ENCODE measurements around the gene DHX30.
"Not testable (repeated sequence)": the region's sequence is repeated elsewhere in the genome, so short reads cannot be mapped to it uniquely, and the experiment has no call there.

Gene DHX30

GRCh38 chr3:47813551-47814177, 10.7 kb downstream of the DHX30 start:
- DNase-seq (ENCODE audit: low spot score): no peak

GRCh38 chr3:47817609-47818008, 14.7 kb downstream of the DHX30 start:
- no peak for DNase-seq (ENCODE audit: low spot score)

GRCh38 chr3:47824541-47825473, 21.9 kb downstream of the DHX30 start:
- DNase-seq (ENCODE audit: low spot score): peak; percentile 98

- DNase-seq (ENCODE audit: low spot score): no peak
Observed at GRCh38 chr3:47825590-47825989, 22.7 kb downstream of the DHX30 start.

GRCh38 chr3:47829482-47829881, 26.5 kb downstream of the DHX30 start:
- not testable (repeated sequence) for DNase-seq (ENCODE audit: low spot score)

- no peak for DNase-seq (ENCODE audit: low spot score)
Observed at GRCh38 chr3:47836986-47837385, 34.0 kb downstream of the DHX30 start.

GRCh38 chr3:47838503-47838902, 35.6 kb downstream of the DHX30 start:
- no peak for DNase-seq (ENCODE audit: low spot score)

- DNase-seq (ENCODE audit: low spot score): no peak
Observed at GRCh38 chr3:47841786-47842349, 38.9 kb downstream of the DHX30 start.

GRCh38 chr3:47846186-47846879, 43.4 kb downstream of the DHX30 start:
- peak; percentile 47 for DNase-seq (ENCODE audit: low spot score)

GRCh38 chr3:47846880-47847248, 43.9 kb downstream of the DHX30 start:
- DNase-seq (ENCODE audit: low spot score): peak; percentile 41

- peak; percentile 48 for DNase-seq (ENCODE audit: low spot score)
Observed at GRCh38 chr3:47847260-47847659, 44.3 kb downstream of the DHX30 start.

GRCh38 chr3:47847801-47848518, 45.0 kb downstream of the DHX30 start:
- DNase-seq (ENCODE audit: low spot score): peak; percentile 27

- peak; percentile 38 for DNase-seq (ENCODE audit: low spot score)
Observed at GRCh38 chr3:47848599-47849117, 45.7 kb downstream of the DHX30 start.

- peak; percentile 26 for DNase-seq (ENCODE audit: low spot score)
Observed at GRCh38 chr3:47849186-47849698, 46.3 kb downstream of the DHX30 start.

- DNase-seq (ENCODE audit: low spot score): peak; percentile 49
Observed at GRCh38 chr3:47849699-47850563, 47.0 kb downstream of the DHX30 start.

GRCh38 chr3:47850564-47851410, 47.8 kb downstream of the DHX30 start:
- no peak for DNase-seq (ENCODE audit: low spot score)

- peak; percentile 40 for DNase-seq (ENCODE audit: low spot score)
Observed at GRCh38 chr3:47851888-47852603, 49.1 kb downstream of the DHX30 start.

All from D341Med (cell line).